B cell (primary cell): ENCODE results near the gene ARPC1A. TPM values are rescaled to one million over a fixed set of nuclear protein-coding genes. Genes with fewer than 3 reads are reported as not detected.

Source experiments
- ATAC-seq: fragments of 200-7000 bp; cut with Tn5 transposase; one replicate; pipeline ENCODE4 v1.10.0; 2021; ENCODE audit warnings: low read depth, mild to moderate bottlenecking, moderate number of reproducible peaks, moderate library complexity
- CTCF ChIA-PET: fragments of 350-600 bp; sonication (Branson Sonifier 250); formaldehyde crosslinking; loops from one replicate; lab custom pipeline; 2021; ENCODE audit warnings: antibody characterized with exemption, inconsistent platforms; lab: Charles Lee
- POLR2A ChIA-PET: fragments of 350-600 bp; sonication (Branson Sonifier 250); formaldehyde crosslinking; loops from one replicate; lab custom pipeline; 2021; ENCODE audit warnings: antibody characterized with exemption; lab: Charles Lee
- DNase-seq: peaks from one replicate; pipeline ENCODE4 v3.0.0; 2013
- H2AFZ ChIP-seq: 2 replicates; pipeline ENCODE4 v1.6.1; 2012; ENCODE audit warnings: mild to moderate bottlenecking, low read depth, low read length; ENCODE audit not compliant: insufficient read depth, poor library complexity, severe bottlenecking
- H3K27ac ChIP-seq, 2 donors: 1 replicate in 1 of 2; 2 replicates in 1 of 2; pipeline ENCODE4 v1.5.1; 2012 to 2013; ENCODE audit warnings: low read length in 2 of 2, mild to moderate bottlenecking in 2 of 2, moderate library complexity in 1 of 2
- H3K27me3 ChIP-seq, 4 experiments: fragments of 200-600 bp in 1 of 4; sonication (generic) in 1 of 4; replicated peaks in 1 of 4; 1 replicate in 2 of 4; 2 replicates in 2 of 4; pipeline versions ENCODE4 v1.6.1 to v1.7.0; 2013 to 2016; ENCODE audit warnings: low read length in 3 of 4, mild to moderate bottlenecking in 2 of 4, mixed read lengths in 1 of 4, moderate library complexity in 1 of 4; ENCODE audit not compliant: insufficient read depth in 4 of 4, control insufficient read depth in 3 of 4; ENCODE audit errors: control extremely low read depth in 1 of 4
- H3K36me3 ChIP-seq, 2 experiments: replicated peaks in 1 of 2; 1 replicate in 1 of 2; 2 replicates in 1 of 2; pipeline versions ENCODE4 v1.6.1 to v1.7.1; 2013; ENCODE audit warnings: low read length in 1 of 2; ENCODE audit not compliant: insufficient read depth in 2 of 2, control insufficient read depth in 1 of 2; ENCODE audit errors: control extremely low read depth in 1 of 2, extremely low read depth in 1 of 2
- H3K4me1 ChIP-seq, 2 donors: fragments of 200-600 bp in 1 of 2; sonication (generic) in 1 of 2; 1 replicate in 1 of 2; 2 replicates in 1 of 2; pipeline versions ENCODE4 v1.5.1 to v1.6.1; 2013 to 2017; ENCODE audit warnings: low read length in 2 of 2; ENCODE audit not compliant: control insufficient read depth in 2 of 2, insufficient read depth in 2 of 2
- H3K4me2 ChIP-seq: replicated peaks from 2 replicates; pipeline ENCODE3; 2012; ENCODE audit warnings: mild to moderate bottlenecking, low read depth, low read length; ENCODE audit not compliant: poor library complexity, severe bottlenecking
- H3K4me3 ChIP-seq, 5 experiments: fragments of 200-600 bp in 1 of 5; sonication (generic) in 1 of 5; 1 replicate in 3 of 5; 2 replicates in 2 of 5; pipeline versions ENCODE4 v1.5.1 to v1.7.0; 2011 to 2016; ENCODE audit warnings: low read length in 4 of 5, mild to moderate bottlenecking in 4 of 5, low read depth in 2 of 5, control low read depth in 1 of 5, moderate library complexity in 1 of 5; ENCODE audit not compliant: insufficient read depth in 1 of 5; ENCODE audit errors: control extremely low read depth in 1 of 5, extremely low read depth in 1 of 5
- H3K79me2 ChIP-seq: fragments of 200-600 bp; sonication (generic); one replicate; pipeline ENCODE4 v1.6.0; 2016; ENCODE audit warnings: low read length; ENCODE audit not compliant: control insufficient read depth, insufficient read depth
- H3K9ac ChIP-seq: fragments of 200-600 bp; sonication (generic); 2 replicates; pipeline ENCODE4 v1.6.1; 2017; ENCODE audit warnings: mild to moderate bottlenecking, low read length, moderate library complexity
- H3K9me3 ChIP-seq, 3 donors: one replicate each; pipeline versions ENCODE4 v1.6.1 to v1.7.1; 2013; ENCODE audit warnings: low read length in 2 of 3; ENCODE audit not compliant: control insufficient read depth in 2 of 3, insufficient read depth in 1 of 3; ENCODE audit errors: control extremely low read depth in 1 of 3
- H4K20me1 ChIP-seq: 2 replicates; pipeline ENCODE4 v1.6.0; 2012; ENCODE audit warnings: mild to moderate bottlenecking, low read length; ENCODE audit not compliant: insufficient read depth, control insufficient read depth, poor library complexity, severe bottlenecking
- H3K27ac Mint-ChIP-seq: one replicate; pipeline ENCODE4 v1.8.0; 2021; ENCODE audit warnings: mixed read lengths
- H3K27me3 Mint-ChIP-seq: one replicate; pipeline ENCODE4 v1.8.0; 2021; ENCODE audit warnings: mixed read lengths
- H3K4me1 Mint-ChIP-seq: one replicate; pipeline ENCODE4 v1.8.0; 2021; ENCODE audit warnings: mixed read lengths
- H3K4me3 Mint-ChIP-seq: one replicate; pipeline ENCODE4 v1.8.0; 2021; ENCODE audit warnings: mixed read lengths
- H3K9me3 Mint-ChIP-seq: one replicate; pipeline ENCODE4 v1.8.0; 2022; ENCODE audit warnings: mixed read lengths; ENCODE audit not compliant: insufficient read depth
- EZH2 ChIP-seq: IDR thresholded peaks from 2 replicates; pipeline ENCODE4 v1.6.1; 2012; ENCODE audit warnings: borderline replicate concordance, low read depth, mild to moderate bottlenecking, moderate library complexity, low read length; ENCODE audit not compliant: insufficient read depth, poor library complexity, severe bottlenecking
- WGBS: methylation state at CpG from one replicate; pipeline ENCODE4 v1.1.5; 2013; ENCODE audit warnings: missing lambda C conversion rate; ENCODE audit not compliant: insufficient coverage; 5-methylcytosine and 5-hydroxymethylcytosine counted together
- intact Hi-C: fragments of 100-400 bp; cut with micrococcal nuclease; formaldehyde crosslinking; loops from one replicate; pipeline ENCODE4 v1.10.0; 2022
- polyA plus RNA-seq: library from polyadenylated mRNA; depleted of rRNA; stranded (reverse); fragments of >200 nt; gene quantifications from 2 replicates; pipeline ENCODE4 v1.2.3, GENCODE V29; 2012
- total RNA-seq, 2 donors: library from RNA; stranded (reverse); fragments of 120-200 nt in 1 of 2; gene quantifications; 1 replicate in 1 of 2; 2 replicates in 1 of 2; pipeline versions ENCODE4 v1.2.3 to v1.2.4, GENCODE V29; 2013 to 2022
- TF ChIP-seq, protein P1 (sequence below): fragments of 200-600 bp; IDR thresholded peaks from one replicate; pipeline ENCODE4 v1.8.0; 2022; ENCODE audit warnings: antibody characterized with exemption, mild to moderate bottlenecking

Gene ARPC1A
- total and polyA plus RNA-seq, 2 donors (not counting 1 experiment from before 2014, with no cell fraction given) = 41.7 to 45.5 TPM

- peak; percentile 78 for ATAC-seq
- Histone ChIP-seq H3K4me2 (peak within 1 kb of the TSS; percentile 94), H3K9ac (peak within 1 kb of the TSS; percentile 74), H3K4me3 (peak within 1 kb of the TSS; percentile 57 to 91 (median 78)), H4K20me1 (peaks cover 38% of the 10 kb centered on the region), H3K36me3 (peaks cover 0 to 11% of the 10 kb centered on the region in 2 experiments), H3K9me3 (no peaks in the 10 kb centered on the region), H3K27me3 (no peaks in the 10 kb centered on the region), H3K79me2 (peaks cover 58% of the 10 kb centered on the region), H3K27ac (peak within 1 kb of the TSS; percentile 56 to 94), H3K4me1 (peaks cover 35 to 45% of the 10 kb centered on the region in 2 donors), H2AFZ (peak within 1 kb of the TSS; percentile 92)
- CTCF ChIA-PET = interaction anchor here (1.1 to 1.7 kb wide), 3 partner anchors 11 to 19 kb away, joined by 3 to 7 read pairs (median 3); no protein-coding TSS in a partner anchor
- Mint-ChIP-seq H3K4me3 (peak within 1 kb of the TSS; percentile 84), H3K27me3 (no peaks in the 10 kb centered on the region), H3K9me3 (no peaks in the 10 kb centered on the region), H3K27ac (peak within 1 kb of the TSS; percentile 82), H3K4me1 (peaks cover 19% of the 10 kb centered on the region)
- intact Hi-C loops = loop anchor here (1.0 to 10.0 kb wide), 7 partner anchors 19 to 230 kb away; partner anchors contain the start of genes ARPC1A, BUD31, CPSF4 and FAM200A
- DNase-seq = peak; percentile 90
- TF ChIP-seq, protein P1, sequence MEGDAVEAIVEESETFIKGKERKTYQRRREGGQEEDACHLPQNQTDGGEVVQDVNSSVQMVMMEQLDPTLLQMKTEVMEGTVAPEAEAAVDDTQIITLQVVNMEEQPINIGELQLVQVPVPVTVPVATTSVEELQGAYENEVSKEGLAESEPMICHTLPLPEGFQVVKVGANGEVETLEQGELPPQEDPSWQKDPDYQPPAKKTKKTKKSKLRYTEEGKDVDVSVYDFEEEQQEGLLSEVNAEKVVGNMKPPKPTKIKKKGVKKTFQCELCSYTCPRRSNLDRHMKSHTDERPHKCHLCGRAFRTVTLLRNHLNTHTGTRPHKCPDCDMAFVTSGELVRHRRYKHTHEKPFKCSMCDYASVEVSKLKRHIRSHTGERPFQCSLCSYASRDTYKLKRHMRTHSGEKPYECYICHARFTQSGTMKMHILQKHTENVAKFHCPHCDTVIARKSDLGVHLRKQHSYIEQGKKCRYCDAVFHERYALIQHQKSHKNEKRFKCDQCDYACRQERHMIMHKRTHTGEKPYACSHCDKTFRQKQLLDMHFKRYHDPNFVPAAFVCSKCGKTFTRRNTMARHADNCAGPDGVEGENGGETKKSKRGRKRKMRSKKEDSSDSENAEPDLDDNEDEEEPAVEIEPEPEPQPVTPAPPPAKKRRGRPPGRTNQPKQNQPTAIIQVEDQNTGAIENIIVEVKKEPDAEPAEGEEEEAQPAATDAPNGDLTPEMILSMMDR = no peak
- TF ChIP-seq EZH2 = no peak
- POLR2A ChIA-PET = interaction anchor here (0.7 to 4.0 kb wide), 6 partner anchors 9 to 483 kb away, joined by 3 to 33 read pairs (median 6); partner anchors contain the start of genes BUD31, PDAP1 and ZKSCAN5
- under 1% methylated on average over 79 of the region's 95 CpGs for WGBS
Observed at GRCh38 chr7:99374111-99375064, 48.7 kb downstream of the ARPC1A start, which contains the start of gene ARPC1B. TSS of gene ARPC1B (plus strand) at chr7:99374730. CDS start at chr7:99385715, 10,985 bp downstream.
